ENCODE measurements around the gene LYPD1.

The LYPD1 gene

GRCh38 chr2:132632000-132632649 is 37.9 kb downstream of the LYPD1 start:
- DNase-seq (ENCODE audit: low read depth in 2 of 2): no peak

- DNase-seq (ENCODE audit: low read depth in 2 of 2): no peak
These were observed 42.5 kb downstream of the LYPD1 start for GRCh38 chr2:132627536-132627935.

GRCh38 chr2:132623096-132623839 is 46.7 kb downstream of the LYPD1 start:
- DNase-seq (ENCODE audit: low read depth in 2 of 2): no peak

- DNase-seq (ENCODE audit: low read depth in 2 of 2): no peak
These were observed 48.7 kb downstream of the LYPD1 start for GRCh38 chr2:132621131-132621875.

- no peak for DNase-seq (ENCODE audit: low read depth in 2 of 2)
These were observed 49.9 kb downstream of the LYPD1 start for GRCh38 chr2:132620115-132620514.

- no peak for DNase-seq (ENCODE audit: low read depth in 2 of 2)
These were observed 51.3 kb downstream of the LYPD1 start for GRCh38 chr2:132618734-132619133.

- no peak for DNase-seq (ENCODE audit: low read depth in 2 of 2)
These were observed 52.0 kb downstream of the LYPD1 start for GRCh38 chr2:132617989-132618388.

GRCh38 chr2:132615329-132616085 is 54.5 kb downstream of the LYPD1 start:
- no peak for DNase-seq (ENCODE audit: low read depth in 2 of 2)

- no peak for DNase-seq (ENCODE audit: low read depth in 2 of 2)
These were observed 58.3 kb downstream of the LYPD1 start for GRCh38 chr2:132611719-132612118.

- no peak for DNase-seq (ENCODE audit: low read depth in 2 of 2)
These were observed 60.7 kb downstream of the LYPD1 start for GRCh38 chr2:132609101-132609890.

- DNase-seq (ENCODE audit: low read depth in 2 of 2): no peak
These were observed 61.7 kb downstream of the LYPD1 start for GRCh38 chr2:132608311-132608710.

- DNase-seq (ENCODE audit: low read depth in 2 of 2): no peak
These were observed 62.4 kb downstream of the LYPD1 start for GRCh38 chr2:132607426-132608090.

GRCh38 chr2:132606649-132607048 is 63.4 kb downstream of the LYPD1 start:
- DNase-seq (ENCODE audit: low read depth in 2 of 2): no peak

GRCh38 chr2:132605236-132606180 is 64.5 kb downstream of the LYPD1 start:
- DNase-seq (ENCODE audit: low read depth in 2 of 2): no peak

- no peak for DNase-seq (ENCODE audit: low read depth in 2 of 2)
These were observed 65.4 kb downstream of the LYPD1 start for GRCh38 chr2:132604561-132604960.

GRCh38 chr2:132599556-132599955 is 70.4 kb downstream of the LYPD1 start:
- no peak for DNase-seq (ENCODE audit: low read depth in 2 of 2)

GRCh38 chr2:132598536-132598935 is 71.5 kb downstream of the LYPD1 start:
- no peak for DNase-seq (ENCODE audit: low read depth in 2 of 2)

GRCh38 chr2:132597831-132598230 is 72.2 kb downstream of the LYPD1 start:
- DNase-seq (ENCODE audit: low read depth in 2 of 2): no peak

GRCh38 chr2:132597166-132597565 is 72.8 kb downstream of the LYPD1 start:
- DNase-seq (ENCODE audit: low read depth in 2 of 2): no peak

- no peak for DNase-seq (ENCODE audit: low read depth in 2 of 2)
These were observed 74.3 kb downstream of the LYPD1 start for GRCh38 chr2:132595693-132596092.
